HG02884 (cell line): ENCODE data around the gene MAST3.
"Not testable (repeated sequence)": the region's sequence is repeated elsewhere in the genome, so short reads cannot be mapped to it uniquely, and the experiment has no call there.

Source experiments
- ATAC-seq: cut with Tn5 transposase; IDR thresholded peaks from one replicate; pipeline ENCODE4 v1.9.1; 2021; ENCODE audit warnings: mild to moderate bottlenecking, moderate library complexity; ENCODE audit not compliant: unreplicated experiment

MAST3 gene

DNA sequence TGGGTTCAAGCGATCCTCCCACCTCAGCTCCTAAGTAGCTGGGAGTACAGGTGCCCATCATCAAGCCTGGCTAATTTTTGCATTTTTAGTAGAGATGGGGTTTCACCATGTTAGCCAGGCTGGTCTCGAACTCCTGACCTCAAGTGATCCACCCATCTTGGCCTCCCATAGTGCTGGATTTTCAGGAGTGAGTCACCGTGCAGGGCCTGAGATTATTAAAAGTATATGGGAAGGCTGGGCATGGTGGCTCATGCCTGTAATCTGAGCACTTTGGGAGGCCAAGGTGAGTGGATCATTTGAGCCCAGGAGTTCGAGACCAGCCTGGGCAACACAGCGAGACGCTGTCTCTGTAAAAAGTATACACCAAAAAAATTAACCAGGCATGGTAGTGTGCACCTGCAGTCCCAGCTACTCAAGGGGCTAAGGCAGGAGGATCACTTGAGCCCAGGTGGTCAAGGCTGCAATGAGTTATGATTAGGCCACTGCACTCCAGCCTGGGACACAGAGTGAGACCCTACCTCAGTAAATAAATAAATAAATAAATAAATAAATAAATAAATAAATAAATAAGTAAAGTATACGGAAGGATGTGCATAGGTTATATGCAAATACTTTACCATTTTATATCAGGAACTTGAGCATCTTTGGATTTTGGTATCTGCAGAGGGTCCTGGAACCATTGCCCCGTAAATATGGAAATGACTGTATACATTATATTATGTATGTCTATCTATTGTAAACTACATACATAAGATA is 11.7 kb upstream of the MAST3 start:
- ATAC-seq = no peak

- no peak for ATAC-seq
These were observed 10.9 kb upstream of the MAST3 start, which contains the start of gene IL12RB1 for GRCh38 chr19:18086590-18087138. IL12RB1 (minus strand) TSS chr19:18086934; CDS start chr19:18086823, 111 bp downstream.

DNA sequence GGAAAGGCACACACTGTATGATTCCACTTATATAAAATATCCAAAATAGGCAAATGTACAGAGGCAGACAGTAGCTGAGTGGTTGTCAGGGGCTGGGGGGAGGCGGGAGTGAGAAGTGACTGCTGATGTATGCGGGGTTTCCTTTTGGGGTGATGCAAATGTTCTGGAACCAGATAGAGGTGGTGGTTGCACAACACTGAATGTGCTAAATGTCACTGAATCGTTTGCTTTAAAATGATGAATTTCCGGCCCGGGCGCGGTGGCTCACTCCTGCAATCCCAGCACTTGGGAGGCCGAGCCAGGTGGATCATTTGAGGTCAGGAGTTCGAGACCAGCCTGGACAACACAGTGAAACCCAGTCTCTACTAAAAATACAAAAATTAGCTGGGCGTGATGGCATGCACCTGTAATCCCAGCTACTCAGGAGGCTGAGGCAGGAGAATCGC is 8.5 kb upstream of the MAST3 start:
- not testable (repeated sequence) for ATAC-seq

- ATAC-seq = no peak
These were observed 7.9 kb upstream of the MAST3 start for GRCh38 chr19:18089726-18090125.

- no peak for ATAC-seq
These were observed 6.9 kb upstream of the MAST3 start for GRCh38 chr19:18090545-18091216.

- no peak for ATAC-seq
These were observed 6.4 kb upstream of the MAST3 start for GRCh38 chr19:18091217-18091608.

DNA sequence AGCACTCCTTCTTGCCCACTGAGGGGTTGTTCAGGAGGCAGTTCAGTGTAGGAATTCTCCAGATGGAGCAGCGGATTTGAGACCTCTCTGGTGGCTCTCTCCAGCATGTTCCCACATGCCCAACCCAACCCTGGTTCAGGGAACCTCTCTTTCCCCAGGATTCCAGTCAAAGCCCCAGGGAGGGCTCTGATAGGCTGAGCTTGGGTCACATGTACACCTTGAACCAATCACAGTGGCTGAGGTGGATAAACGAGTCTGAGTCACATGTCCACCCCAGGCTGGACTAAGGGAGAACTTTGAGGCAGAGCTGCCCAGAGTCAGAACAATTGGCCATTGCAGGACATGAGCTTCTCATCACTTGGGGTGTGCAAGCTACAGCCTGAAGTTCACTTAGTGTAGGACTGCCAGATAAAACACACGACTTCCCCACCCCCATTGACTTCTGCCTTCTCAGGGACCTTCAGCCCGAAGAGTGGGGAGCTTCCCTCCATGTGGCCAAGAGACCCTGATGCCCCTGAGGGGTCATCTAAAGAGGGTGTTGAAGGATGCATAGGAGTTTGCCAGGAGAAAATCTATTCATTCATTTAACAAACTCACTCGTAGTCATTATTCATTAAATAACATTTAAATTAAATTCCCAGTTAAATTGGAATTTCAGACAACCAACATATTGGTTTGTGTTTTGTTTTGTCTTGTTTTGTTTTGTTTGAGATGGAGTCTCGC is 4.0 kb upstream of the MAST3 start:
- no peak for ATAC-seq

DNA sequence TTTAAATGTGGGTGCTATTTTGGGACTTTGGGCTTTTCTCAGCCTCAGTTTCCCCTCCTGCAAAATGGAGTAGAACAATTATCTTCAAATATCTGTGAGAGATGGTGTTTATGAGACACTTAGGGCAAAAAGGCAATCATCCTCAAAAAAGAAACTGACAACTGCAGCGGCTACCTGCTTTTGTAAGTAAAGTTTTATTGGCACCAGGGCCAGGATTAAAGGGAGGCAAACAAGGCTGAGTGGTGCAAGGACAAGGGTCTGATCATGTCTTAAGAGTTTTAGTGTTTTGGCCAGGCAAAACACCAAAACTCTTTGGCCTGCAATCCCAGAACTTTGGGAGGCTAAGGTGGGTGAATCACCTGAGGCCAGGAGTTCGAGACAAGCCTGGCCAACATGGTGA is 1.3 kb upstream of the MAST3 start:
- no peak for ATAC-seq

GRCh38 chr19:18097993-18098890 is 664 bp downstream of the MAST3 start:
- no peak for ATAC-seq

DNA sequence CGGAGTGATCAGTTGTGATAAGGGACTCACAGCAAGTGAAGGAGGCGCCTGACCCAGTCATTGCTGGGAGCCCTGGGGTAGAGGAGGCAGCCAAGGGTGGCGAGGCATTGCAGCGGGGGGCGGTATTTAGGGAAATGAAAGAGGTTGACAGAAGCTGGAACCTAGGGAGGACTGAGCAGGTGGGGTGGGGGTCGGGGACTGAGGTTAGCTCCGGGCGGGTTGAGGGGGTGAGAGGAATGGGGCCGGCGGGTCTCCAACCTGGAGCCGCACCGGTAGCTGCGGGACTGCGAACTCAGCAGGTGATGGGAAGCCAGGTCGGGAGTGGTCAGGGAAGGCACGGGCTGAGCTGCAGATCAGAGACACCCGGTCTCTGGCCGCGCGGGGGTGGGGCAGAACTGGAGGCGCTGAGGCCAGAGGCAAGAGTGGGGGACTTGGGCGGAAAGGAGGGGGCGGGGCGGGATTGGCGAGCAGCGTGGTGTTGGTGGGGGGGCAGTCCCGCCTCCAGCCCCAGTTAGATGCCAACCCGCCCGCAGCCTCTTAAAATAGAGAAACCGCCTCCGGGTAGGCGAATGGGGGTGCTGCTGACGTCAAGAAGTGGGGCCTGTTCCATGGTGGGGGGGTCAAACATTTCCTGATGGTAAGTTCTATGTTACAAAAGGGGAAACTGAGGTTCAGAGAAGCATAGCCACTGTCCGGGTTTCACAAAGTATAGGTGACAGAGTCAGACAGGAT is 1.5 kb downstream of the MAST3 start:
- ATAC-seq = no peak

- no peak for ATAC-seq
These were observed 2.0 kb downstream of the MAST3 start for GRCh38 chr19:18099623-18099995.

- no peak for ATAC-seq
These were observed 3.1 kb downstream of the MAST3 start for GRCh38 chr19:18100710-18101109.

DNA sequence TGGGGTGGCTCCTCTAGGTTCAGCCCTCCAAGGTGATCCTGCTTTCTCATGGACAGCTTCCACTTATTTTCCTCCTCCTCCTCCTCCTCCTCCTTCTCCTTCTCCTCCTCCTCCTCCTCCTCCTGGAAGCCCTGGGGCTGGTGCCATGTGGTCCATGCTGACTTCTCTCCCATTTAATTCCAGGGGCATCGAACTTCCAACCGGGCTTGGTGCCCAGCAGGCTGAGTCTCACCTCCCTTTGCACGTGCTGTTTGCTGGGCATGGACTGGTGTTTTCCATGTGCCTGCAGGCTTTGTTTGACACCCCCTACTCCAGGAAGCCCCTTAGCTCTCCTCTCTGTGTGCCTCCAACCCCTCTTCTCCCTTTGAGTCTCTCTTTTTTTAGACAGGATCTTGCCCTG is 3.7 kb downstream of the MAST3 start:
- ATAC-seq = no peak

GRCh38 chr19:18102916-18103542 is 5.5 kb downstream of the MAST3 start:
- no peak for ATAC-seq

GRCh38 chr19:18104793-18105131 is 7.2 kb downstream of the MAST3 start:
- ATAC-seq = no peak

DNA sequence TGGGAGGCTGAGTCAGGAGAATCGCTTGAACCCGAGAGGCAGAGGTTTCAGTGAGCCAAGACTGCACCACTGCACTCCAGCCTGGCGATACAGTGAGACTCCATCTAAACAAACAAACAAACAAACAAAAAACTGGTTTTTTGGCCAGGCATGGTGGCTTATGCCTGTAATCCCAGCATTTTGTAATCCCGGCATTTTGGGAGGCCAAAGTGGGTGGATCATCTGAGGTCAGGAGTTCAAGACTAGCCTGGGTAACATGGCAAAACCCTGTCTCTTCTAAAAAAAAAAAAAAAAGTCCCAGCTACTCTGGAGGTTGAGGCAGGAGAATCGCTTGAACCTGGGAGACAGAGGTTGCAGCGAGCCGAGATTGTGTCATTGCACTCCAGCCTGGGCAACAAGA is 7.7 kb downstream of the MAST3 start:
- not testable (repeated sequence) for ATAC-seq

- no peak for ATAC-seq
These were observed 9.7 kb downstream of the MAST3 start for GRCh38 chr19:18107235-18107634.

DNA sequence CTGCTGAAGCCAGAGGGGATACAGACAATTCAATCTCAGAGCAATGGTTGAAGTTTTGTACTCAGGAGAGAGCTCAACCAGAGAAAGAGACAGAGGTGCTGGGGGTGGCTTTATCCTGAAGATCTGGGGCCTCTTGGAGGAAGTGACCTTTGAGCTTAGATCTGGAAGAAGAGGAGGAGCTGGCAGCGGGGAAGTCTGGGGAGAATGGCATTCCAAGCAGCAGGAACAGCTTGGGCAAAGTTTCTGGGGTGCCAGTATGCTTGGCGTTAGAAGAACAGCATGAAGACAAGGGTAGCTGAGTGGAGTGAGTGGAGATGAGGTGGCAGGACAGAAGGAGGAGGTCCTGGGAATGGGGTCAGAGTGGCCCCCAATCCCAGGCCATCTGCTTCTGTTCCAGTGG is 11.3 kb downstream of the MAST3 start:
- ATAC-seq = no peak

GRCh38 chr19:18109341-18109732 is 11.8 kb downstream of the MAST3 start:
- ATAC-seq = no peak
